ENCODE measurements around the gene S100A7A.

S100A7A gene

DNA sequence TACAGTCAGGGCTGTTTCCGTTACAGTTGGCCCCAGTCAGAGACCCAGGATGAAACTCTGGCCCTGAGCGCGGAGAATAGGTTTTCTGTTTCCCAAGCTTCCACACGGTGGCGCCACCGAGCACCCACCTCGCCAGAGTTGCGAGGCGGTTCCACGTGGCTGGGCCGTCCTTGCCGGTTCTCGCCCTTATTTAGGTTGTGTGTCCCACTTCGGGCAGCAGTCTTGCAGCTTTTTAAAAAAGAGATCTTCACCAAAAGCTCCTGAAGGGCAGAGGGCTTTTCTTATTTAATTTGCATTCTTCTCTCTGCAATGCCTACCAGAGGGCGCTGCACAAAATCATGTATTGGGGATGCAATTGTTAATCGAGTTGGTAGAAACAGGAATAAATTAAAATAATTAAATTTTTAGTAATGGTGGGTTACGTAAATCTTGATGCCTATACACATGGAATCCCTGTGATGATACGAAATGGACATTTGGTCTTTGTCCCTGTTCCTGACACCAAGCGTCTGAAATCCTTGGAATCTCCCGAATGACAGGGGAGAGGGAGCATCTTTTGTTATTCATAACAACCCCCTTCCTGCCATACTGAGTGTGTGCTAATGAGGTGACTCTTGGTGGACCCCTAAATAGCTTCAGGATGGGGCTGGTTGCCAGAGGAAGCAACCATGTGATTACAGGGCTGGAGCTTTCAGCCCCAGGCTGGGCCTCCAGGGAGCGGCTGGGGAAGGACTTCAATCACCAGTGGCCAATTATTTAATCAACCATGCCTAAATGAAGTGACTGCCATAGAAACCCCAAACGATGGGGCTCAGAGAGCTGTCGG lies 49.7 kb downstream of the S100A7A start:
- peak; percentile 14 to 54 (median 38) for DNase-seq

GRCh38 chr1:153466908-153467307 lies 50.6 kb downstream of the S100A7A start:
- DNase-seq, result no peak

DNA sequence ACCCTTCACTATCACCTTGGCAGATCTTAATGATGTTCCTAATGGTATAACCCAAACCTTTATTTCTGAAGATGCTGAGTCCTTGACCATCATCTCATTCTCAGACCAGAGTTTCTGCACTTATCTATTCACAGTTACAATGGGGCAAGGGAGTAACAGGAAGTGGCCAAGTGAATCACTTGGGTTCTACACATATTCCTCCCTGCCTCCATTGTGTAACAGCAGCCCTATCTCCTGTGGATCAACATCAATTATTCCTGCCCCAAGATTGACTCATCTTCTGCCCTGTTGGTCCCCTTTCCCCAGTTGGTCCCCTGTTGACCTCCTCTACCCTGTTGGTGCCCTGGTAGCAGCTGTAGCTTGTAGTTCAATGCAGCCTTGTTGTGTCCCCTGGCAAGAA lies 54.4 kb downstream of the S100A7A start:
- DNase-seq, result no peak
